NT2/D1 (cell line): Measurements from ENCODE around the gene SSUH2.
"Not testable (repeated sequence)": the region's sequence is repeated elsewhere in the genome, so short reads cannot be mapped to it uniquely, and the experiment has no call there.

Experiments
- SUZ12 ChIP-seq: IDR thresholded peaks from 2 replicates; pipeline ENCODE4 v1.6.1; 2011; ENCODE audit not compliant: insufficient read length, insufficient read depth; ENCODE audit errors: extremely low read depth
- YY1 ChIP-seq: IDR thresholded peaks from 2 replicates; pipeline ENCODE4 v1.6.1; 2011; ENCODE audit not compliant: insufficient read length, insufficient read depth
- ZNF274 ChIP-seq: IDR thresholded peaks from 2 replicates; pipeline ENCODE4 v1.6.1; 2011; ENCODE audit warnings: mild to moderate bottlenecking, low read depth, low read length

GRCh38 chr3:8682850-8683574 is 38.4 kb upstream of the SSUH2 start:
- not testable (repeated sequence) for TF ChIP-seq ZNF274, YY1, SUZ12
